H1 (cell line): ENCODE measurements around the gene BBS7. TPM values are rescaled to one million over a fixed set of nuclear protein-coding genes. Genes with fewer than 3 reads are reported as not detected.

Experiments used
- CTCF ChIA-PET: fragments of 300-600 bp; sonication (Branson Sonifier 250); formaldehyde crosslinking; loops from one replicate; lab custom pipeline; 2021; ENCODE audit not compliant: partially characterized antibody; lab: Charles Lee
- POLR2A ChIA-PET: fragments of 300-600 bp; sonication (Branson Sonifier 250); formaldehyde crosslinking; loops from one replicate; lab custom pipeline; 2021; ENCODE audit warnings: inconsistent platforms; ENCODE audit not compliant: partially characterized antibody; lab: Charles Lee
- DNase-seq, 2 experiments: peaks; one replicate each; pipeline versions ENCODE4 v3.0.0 to v3.0.0-alpha.2; 2010 to 2022; ENCODE audit warnings: low spot score in 2 of 2, low read depth in 1 of 2, mixed read lengths in 1 of 2
- FAIRE-seq: peaks from 2 replicates; lab custom pipeline; 2011; peaks lifted over from hg19 to GRCh38; lab: Jason Lieb, UNC
- H2AFZ ChIP-seq: 2 replicates; pipeline ENCODE4 v1.8.1; 2012; ENCODE audit warnings: low read length, inconsistent platforms
- H2AK5ac ChIP-seq: 2 replicates; pipeline ENCODE4 v1.6.1; 2013; ENCODE audit warnings: low read depth, low read length
- H2BK120ac ChIP-seq: replicated peaks from 2 replicates; pipeline ENCODE3; 2013; ENCODE audit warnings: low read depth, low read length, inconsistent platforms
- H2BK12ac ChIP-seq: 2 replicates; pipeline ENCODE4 v1.6.1; 2013; ENCODE audit warnings: low read depth, low read length
- H2BK15ac ChIP-seq: 2 replicates; pipeline ENCODE4 v1.6.1; 2013; ENCODE audit warnings: low read length
- H2BK20ac ChIP-seq: 2 replicates; pipeline ENCODE4 v1.6.1; 2013; ENCODE audit warnings: low read length
- H2BK5ac ChIP-seq: 2 replicates; pipeline ENCODE4 v1.6.1; 2013; ENCODE audit warnings: low read depth, low read length
- H3K14ac ChIP-seq: 2 replicates; pipeline ENCODE4 v1.6.1; 2013; ENCODE audit warnings: inconsistent platforms; ENCODE audit not compliant: insufficient read length
- H3K18ac ChIP-seq: 2 replicates; pipeline ENCODE4 v1.6.1; 2013; ENCODE audit warnings: low read length; ENCODE audit errors: extremely low read depth
- H3K23ac ChIP-seq: 2 replicates; pipeline ENCODE4 v1.6.1; 2013; ENCODE audit warnings: inconsistent platforms; ENCODE audit not compliant: insufficient read length
- H3K23me2 ChIP-seq: 2 replicates; pipeline ENCODE4 v1.6.1; 2013; ENCODE audit warnings: low read depth, low read length
- H3K27ac ChIP-seq: 2 replicates; pipeline ENCODE4 v1.6.1; 2011; ENCODE audit warnings: low read depth, low read length, inconsistent platforms
- H3K27me3 ChIP-seq, 4 experiments: replicated peaks in 1 of 4; 1 replicate in 1 of 4; 2 replicates in 3 of 4; pipeline versions ENCODE4 v1.6.1 to v1.8.1; 2011 to 2013; ENCODE audit warnings: low read length in 3 of 4, mild to moderate bottlenecking in 3 of 4, inconsistent platforms in 2 of 4, mixed read lengths in 2 of 4, moderate library complexity in 1 of 4; ENCODE audit not compliant: control insufficient read depth in 3 of 4, insufficient read depth in 3 of 4; ENCODE audit errors: extremely low read depth in 1 of 4
- H3K36me3 ChIP-seq, 4 experiments: 2 replicates each; pipeline versions ENCODE4 v1.6.1 to v1.8.1; 2011 to 2013; ENCODE audit warnings: mild to moderate bottlenecking in 4 of 4, low read length in 3 of 4, moderate library complexity in 2 of 4, control low read depth in 1 of 4, inconsistent platforms in 1 of 4; ENCODE audit not compliant: insufficient read depth in 4 of 4, control insufficient read depth in 2 of 4
- H3K4ac ChIP-seq: replicated peaks from 2 replicates; pipeline ENCODE3; 2013; ENCODE audit warnings: low read length, low read depth, mixed read lengths, inconsistent platforms; ENCODE audit not compliant: insufficient read length
- H3K4me1 ChIP-seq, 4 experiments: replicated peaks in 1 of 4; 1 replicate in 1 of 4; 2 replicates in 3 of 4; pipeline versions ENCODE4 v1.6.1 to v1.8.1; 2011 to 2013; ENCODE audit warnings: low read length in 3 of 4, inconsistent platforms in 2 of 4, mixed read lengths in 1 of 4; ENCODE audit not compliant: insufficient read depth in 4 of 4, control insufficient read depth in 3 of 4
- H3K4me2 ChIP-seq, 2 experiments: 2 replicates each; pipeline versions ENCODE4 v1.6.1 to v1.8.1; 2011 to 2013; ENCODE audit warnings: low read depth in 2 of 2, low read length in 2 of 2, control low read depth in 1 of 2, inconsistent platforms in 1 of 2, mild to moderate bottlenecking in 1 of 2; ENCODE audit not compliant: insufficient read depth in 1 of 2
- H3K4me3 ChIP-seq, 4 experiments: fragments of 200-600, 300-600 bp in 1 of 4; sonication (generic), shearing (Covaris generic), sonication (Bioruptor Twin) in 1 of 4; 2 replicates each; pipeline versions ENCODE4 v1.5.1 to v1.8.1; 2011 to 2016; ENCODE audit warnings: low read length in 4 of 4, low read depth in 3 of 4, control low read depth in 2 of 4, inconsistent platforms in 2 of 4, mild to moderate bottlenecking in 2 of 4, mixed read lengths in 1 of 4, moderate library complexity in 1 of 4; ENCODE audit not compliant: insufficient read depth in 2 of 4; ENCODE audit errors: extremely low read depth in 1 of 4
- H3K56ac ChIP-seq: replicated peaks from 2 replicates; pipeline ENCODE3; 2013; ENCODE audit warnings: low read depth, mild to moderate bottlenecking, mixed read lengths, low read length, inconsistent platforms; ENCODE audit not compliant: insufficient read length
- H3K79me1 ChIP-seq: 2 replicates; pipeline ENCODE4 v1.6.1; 2013; ENCODE audit warnings: low read depth, low read length, control low read depth
- H3K79me2 ChIP-seq, 2 experiments: 2 replicates each; pipeline versions ENCODE4 v1.6.1 to v1.8.1; 2012 to 2013; ENCODE audit warnings: low read length in 2 of 2, mild to moderate bottlenecking in 2 of 2, inconsistent platforms in 1 of 2; ENCODE audit not compliant: insufficient read depth in 2 of 2, control insufficient read depth in 1 of 2
- H3K9ac ChIP-seq, 4 experiments: replicated peaks in 1 of 4; 1 replicate in 1 of 4; 2 replicates in 3 of 4; pipeline versions ENCODE4 v1.6.1 to v1.8.1; 2011 to 2013; ENCODE audit warnings: low read depth in 3 of 4, low read length in 3 of 4, control low read depth in 2 of 4, mild to moderate bottlenecking in 2 of 4, moderate library complexity in 2 of 4, inconsistent platforms in 1 of 4; ENCODE audit errors: extremely low read depth in 1 of 4
- H3K9me3 ChIP-seq, 2 experiments: 2 replicates each; pipeline versions ENCODE4 v1.6.1 to v1.8.1; 2012 to 2013; ENCODE audit warnings: mild to moderate bottlenecking in 2 of 2, moderate library complexity in 2 of 2, control low read depth in 1 of 2, inconsistent platforms in 1 of 2, low read depth in 1 of 2, low read length in 1 of 2, mixed read lengths in 1 of 2; ENCODE audit not compliant: insufficient read depth in 2 of 2
- H4K20me1 ChIP-seq, 2 experiments: replicated peaks in 1 of 2; 2 replicates each; pipeline versions ENCODE3 to v1.8.1; 2011 to 2013; ENCODE audit warnings: inconsistent platforms in 2 of 2, low read length in 2 of 2, mild to moderate bottlenecking in 1 of 2; ENCODE audit not compliant: insufficient read depth in 2 of 2, control insufficient read depth in 1 of 2
- H4K5ac ChIP-seq: 2 replicates; pipeline ENCODE4 v1.6.1; 2013; ENCODE audit warnings: low read length, low read depth, mixed read lengths, inconsistent platforms; ENCODE audit not compliant: insufficient read length
- H4K8ac ChIP-seq: 2 replicates; pipeline ENCODE4 v1.8.0; 2013; ENCODE audit warnings: mild to moderate bottlenecking, moderate library complexity, low read length, inconsistent platforms; ENCODE audit not compliant: insufficient read depth; ENCODE audit errors: extremely low read depth
- H4K91ac ChIP-seq: replicated peaks from 2 replicates; pipeline ENCODE3; 2013; ENCODE audit warnings: low read length, mixed read lengths, inconsistent platforms; ENCODE audit not compliant: insufficient read length
- CHD1 ChIP-seq: IDR thresholded peaks from 2 replicates; pipeline ENCODE4 v1.6.1; 2012; ENCODE audit warnings: low read depth, low read length, improper control_type of control experiment
- CHD2 ChIP-seq: IDR thresholded peaks from 2 replicates; pipeline ENCODE4 v1.6.1; 2012; ENCODE audit warnings: low read length, improper control_type of control experiment
- CTBP2 ChIP-seq: IDR thresholded peaks from 2 replicates; pipeline ENCODE4 v1.7.0; 2011; ENCODE audit warnings: borderline replicate concordance, mild to moderate bottlenecking, moderate library complexity, mixed read lengths, low read length; ENCODE audit not compliant: insufficient read depth, insufficient read length
- EP300 ChIP-seq, 2 experiments: IDR thresholded peaks; 1 replicate in 1 of 2; 2 replicates in 1 of 2; pipeline ENCODE4 v1.6.1; 2011 to 2012; ENCODE audit warnings: low read depth in 2 of 2, low read length in 2 of 2, mild to moderate bottlenecking in 2 of 2, borderline replicate concordance in 1 of 2, inconsistent platforms in 1 of 2, moderate library complexity in 1 of 2
- GTF2F1 ChIP-seq: IDR thresholded peaks from 2 replicates; pipeline ENCODE4 v1.6.1; 2012; ENCODE audit warnings: low read depth, low read length, improper control_type of control experiment, borderline replicate concordance
- HDAC6 ChIP-seq: IDR thresholded peaks from one replicate; pipeline ENCODE4 v1.7.1; 2012; ENCODE audit warnings: low read depth, mild to moderate bottlenecking, inconsistent platforms, low read length, moderate library complexity
- JUN ChIP-seq: IDR thresholded peaks from 2 replicates; pipeline ENCODE4 v1.6.1; 2011; ENCODE audit warnings: low read depth, mild to moderate bottlenecking, improper control_type of control experiment, low read length
- JUND ChIP-seq: IDR thresholded peaks from 2 replicates; pipeline ENCODE4 v1.6.1; 2011; ENCODE audit warnings: mild to moderate bottlenecking, improper control_type of control experiment, low read length
- KDM1A ChIP-seq: fragments of 200-600, 300-600 bp; sonication (generic); IDR thresholded peaks from 2 replicates; pipeline ENCODE4 v1.7.1; 2016; ENCODE audit warnings: mild to moderate bottlenecking, low read length, borderline replicate concordance
- RAD21 ChIP-seq, 2 experiments: IDR thresholded peaks in 1 of 2; conservative IDR thresholded peaks in 1 of 2; 2 replicates each; pipeline ENCODE4 v1.6.1; 2011; ENCODE audit warnings: low read depth in 2 of 2, low read length in 2 of 2, improper control_type of control experiment in 1 of 2, inconsistent platforms in 1 of 2, mild to moderate bottlenecking in 1 of 2, moderate library complexity in 1 of 2
- RNF2 ChIP-seq: fragments of 200-900, 300-1000 bp; sonication (generic); IDR thresholded peaks from 2 replicates; pipeline ENCODE4 v1.7.1; 2016; ENCODE audit warnings: borderline replicate concordance, low read depth, mild to moderate bottlenecking, antibody characterized with exemption, low read length; ENCODE audit not compliant: poor library complexity, severe bottlenecking; ENCODE audit errors: missing control alignments
- RXRA ChIP-seq: IDR thresholded peaks from 2 replicates; pipeline ENCODE4 v1.6.1; 2011; ENCODE audit warnings: low read depth, mild to moderate bottlenecking, low read length, moderate library complexity; ENCODE audit not compliant: insufficient read depth
- SAP30 ChIP-seq: fragments of 300-600 bp; sonication (generic); IDR thresholded peaks from 2 replicates; pipeline ENCODE4 v1.7.1; 2012; ENCODE audit warnings: low read length, moderate library complexity, mild to moderate bottlenecking, inconsistent platforms; ENCODE audit not compliant: insufficient read depth, insufficient replicate concordance
- WGBS, 2 experiments: shearing (Covaris generic) in 1 of 2; methylation state at CpG; one replicate each; pipeline versions ENCODE4 v1.1.6 to v1.1.7; 2013 to 2015; ENCODE audit warnings: low lambda C conversion rate in 2 of 2, mixed read lengths in 2 of 2, inconsistent platforms in 1 of 2, low coverage in 1 of 2, missing lambda C conversion rate in 1 of 2; ENCODE audit not compliant: insufficient replicate concordance in 2 of 2, insufficient coverage in 1 of 2, insufficient read length in 1 of 2; ENCODE audit errors: extremely low coverage in 1 of 2, missing lambda C conversion rate in 1 of 2; 5-methylcytosine and 5-hydroxymethylcytosine counted together
- polyA plus RNA-seq, 7 experiments: library from polyadenylated mRNA; depleted of rRNA in 3 of 7; stranded (reverse) in 5 of 7; unstranded in 2 of 7; fragments of >200 nt in 5 of 7; fragments of 200-250 nt in 2 of 7; gene quantifications; 1 replicate in 5 of 7; 2 replicates in 1 of 7; 4 replicates in 1 of 7; pipeline versions ENCODE4 v1.2.1 to v1.2.3, GENCODE V29; 2011 to 2013; ENCODE audit warnings: missing spikeins in 2 of 7, mixed read lengths in 2 of 7
- total RNA-seq: library from RNA; stranded (reverse); fragmentation: NEBNext Ultra II Directional; extraction: Animal tissue kit (Norgen Biotek cat#: 25700); gene quantifications from 2 replicates; pipeline ENCODE4 v1.2.1, GENCODE V29; 2021

The BBS7 gene
- total and polyA plus RNA-seq, 2 of the 8 experiments (the other 6 are each of a cell fraction or from before 2014, with no cell fraction given), result 16.6 to 21.5 TPM

GRCh38 chr4:121824950-121825349 lies 45.3 kb downstream of the BBS7 start:
- peaks cover 14 to 22% (median 17%) of the 10 kb centered on the region in 4 experiments for H3K36me3 ChIP-seq
- H3K79me2 ChIP-seq, result peaks cover 5 to 28% of the 10 kb centered on the region in 2 experiments; a peak in 3 of 4 replicates
- H2AFZ ChIP-seq, result no peak overlapping the region
- no peak overlapping the region for H2BK12ac ChIP-seq
- WGBS, 2 experiments, result 92% methylated on average over 2 of the region's 2 CpGs; no CpG with 5 or more reads in 1 of the 2 experiments
- POLR2A ChIA-PET, result interaction anchor here (1.1 to 12.6 kb wide), 3 partner anchors 9 to 63 kb away, joined by 4 to 246 read pairs (median 4); partner anchors contain the start of gene EXOSC9
- H4K5ac ChIP-seq, result no peak overlapping the region
- no peaks in the 10 kb centered on the region for H3K27me3 ChIP-seq
- FAIRE-seq (no peak), DNase-seq (no peak)
- no peak overlapping the region for H3K27ac ChIP-seq
- no peak overlapping the region for H3K9ac ChIP-seq
- no peaks in the 10 kb centered on the region for H3K9me3 ChIP-seq
- no peak overlapping the region for H2BK5ac ChIP-seq
- H3K23me2 ChIP-seq, result no peaks in the 10 kb centered on the region
- H4K20me1 ChIP-seq, result no peaks in the 10 kb centered on the region
- no peak overlapping the region for H2BK20ac ChIP-seq
- H4K91ac ChIP-seq, result no peak overlapping the region
- no peak overlapping the region for H4K8ac ChIP-seq
- no peak overlapping the region for H3K14ac ChIP-seq
- no peaks in the 10 kb centered on the region; a peak in 2 of 7 replicates for H3K4me1 ChIP-seq
- H2BK15ac ChIP-seq, result no peak overlapping the region
- CTCF ChIA-PET, result interaction anchor here (1.2 kb wide), 1 partner anchor 60 kb away, joined by 3 read pairs; the partner anchor contains the start of gene SMIM43
- no peak overlapping the region for H3K4me2 ChIP-seq
- no peak overlapping the region for H2BK120ac ChIP-seq
- H3K56ac ChIP-seq, result no peak overlapping the region
- H3K79me1 ChIP-seq, result no peaks in the 10 kb centered on the region; the same call in 1 of the 2 replicates
- no peak overlapping the region for H3K4ac ChIP-seq
- H3K18ac ChIP-seq, result no peak overlapping the region
- H3K23ac ChIP-seq, result no peak overlapping the region
- no peak overlapping the region for H3K4me3 ChIP-seq
- H2AK5ac ChIP-seq, result no peak overlapping the region
- TF ChIP-seq GTF2F1 (no peak), KDM1A (no peak), RAD21 (IDR thresholded peaks at IDR 0.05 in 1 of 2, conservative IDR thresholded peaks at IDR 0.05 in 1 of 2; ENCODE audit: low read depth in 2 of 2, low read length in 2 of 2) (no peak), CTBP2 (no peak), CHD1 (no peak), RXRA (no peak), EP300 (IDR thresholded peaks at IDR 0.05; ENCODE audit: borderline replicate concordance in 1 of 2, low read depth in 2 of 2, low read length in 2 of 2) (no peak), JUND (no peak), CHD2 (no peak), HDAC6 (no peak), JUN (no peak), SAP30 (no peak), RNF2 (no peak)
